ENCODE data around the gene CIROP.

GRCh38 chr14:23074906-23075305, 29.9 kb downstream of the CIROP start:
- TF ChIP-seq REST (IDR thresholded peaks at IDR 0.05): no peak
- no peak for TF ChIP-seq SP1 (IDR thresholded peaks at IDR 0.05)
